Gastrocnemius medialis (tissue), 4 donors: ENCODE results near the gene ARL5C. TPM values are rescaled to one million over a fixed set of nuclear protein-coding genes. Genes with fewer than 3 reads are reported as not detected.

Experiments
- ATAC-seq, 2 donors: fragments of 150-250 bp; one replicate each; pipeline ENCODE4 v1.9.1; 2016
- DNase-seq, 2 donors: peaks; one replicate each; pipeline ENCODE4 v3.0.0-alpha.2; 2019
- H3K27ac ChIP-seq, 4 donors: fragments of 200-600 bp; sonication (generic); 1 replicate in 1 of 4; 2 replicates in 3 of 4; pipeline ENCODE4 v1.5.1; 2016 to 2018; ENCODE audit warnings: mild to moderate bottlenecking in 2 of 4, moderate library complexity in 1 of 4
- H3K27me3 ChIP-seq, 3 donors: fragments of 200-600 bp; sonication (generic) in 2 of 3; 1 replicate in 1 of 3; 2 replicates in 2 of 3; pipeline versions ENCODE4 v1.5.1 to v1.6.0; 2016 to 2019; ENCODE audit warnings: mild to moderate bottlenecking in 1 of 3, moderate library complexity in 1 of 3
- H3K36me3 ChIP-seq, 2 donors: fragments of 200-600 bp; sonication (generic) in 1 of 2; one replicate each; pipeline ENCODE4 v1.5.1; 2017 to 2018
- H3K4me1 ChIP-seq, 2 donors: fragments of 200-600 bp; sonication (generic) in 1 of 2; one replicate each; pipeline ENCODE4 v1.5.1; 2016 to 2017; ENCODE audit warnings: mild to moderate bottlenecking in 2 of 2
- H3K4me3 ChIP-seq, 4 donors: fragments of 200-600 bp; sonication (generic) in 3 of 4; 1 replicate in 1 of 4; 2 replicates in 3 of 4; pipeline ENCODE4 v1.5.1; 2016 to 2019; ENCODE audit warnings: mild to moderate bottlenecking in 2 of 4
- H3K9me3 ChIP-seq, 3 donors: fragments of 200-600 bp; sonication (generic) in 2 of 3; 1 replicate in 1 of 3; 2 replicates in 2 of 3; pipeline ENCODE4 v1.5.1; 2016 to 2019
- CTCF ChIP-seq, 5 experiments: fragments of 450-650 bp in 3 of 5; fragments of 200-600 bp in 2 of 5; sonication (generic) in 2 of 5; IDR thresholded peaks in 4 of 5; conservative IDR thresholded peaks in 1 of 5; 1 replicate in 4 of 5; 2 replicates in 1 of 5; pipeline ENCODE4 v1.5.1; 2016 to 2019; ENCODE audit warnings: antibody characterized with exemption in 5 of 5, mild to moderate bottlenecking in 3 of 5, moderate library complexity in 3 of 5
- POLR2A ChIP-seq, 2 donors: fragments of 450-650 bp; IDR thresholded peaks; one replicate each; pipeline ENCODE4 v1.6.1; 2017; ENCODE audit warnings: antibody characterized with exemption in 2 of 2, mild to moderate bottlenecking in 2 of 2, moderate library complexity in 2 of 2
- in situ Hi-C, 4 donors: fragments of 200-750 bp; cut with MboI; loops; one replicate each; pipeline versions ENCODE4 v1.15.0 to v1.8.0; 2017; ENCODE audit warnings: low sequenced_read_pairs in 4 of 4
- intact Hi-C: fragments of 100-400 bp; cut with DNase I; formaldehyde crosslinking; loops from one replicate; pipeline ENCODE4 v1.15.1; 2023; ENCODE audit warnings: low total_unique reads
- total RNA-seq, 4 donors: library from RNA; depleted of rRNA; stranded (reverse); fragments of >200 nt; gene quantifications; one replicate each; pipeline versions ENCODE4 v1.1.0 to v1.2.3, GENCODE V29; 2016

ARL5C gene
- total RNA-seq, 4 donors from 2014 or later: 0.20 to 0.22 TPM; not detected in 2

- ATAC-seq: no peak
- in situ Hi-C loops (no loop called here), intact Hi-C loops (no loop called here)
- Histone ChIP-seq H3K4me1 (peaks cover 5 to 8% of the 10 kb centered on the region in 2 donors), H3K9me3 (no peaks in the 10 kb centered on the region), H3K36me3 (peaks cover 0 to 96% of the 10 kb centered on the region in 2 donors), H3K27me3 (no peaks in the 10 kb centered on the region), H3K27ac (peak overlapping the region in 1 of 4 donors; percentile 46), H3K4me3 (no peak overlapping the region)
- no peak for DNase-seq
- TF ChIP-seq POLR2A (IDR thresholded peaks at IDR 0.05): no peak
- no peak for TF ChIP-seq CTCF (IDR thresholded peaks at IDR 0.05 in 4 of 5, conservative IDR thresholded peaks at IDR 0.05 in 1 of 5)
Observed at GRCh38 chr17:39183720-39184119, 17.8 kb upstream of the ARL5C start.

GRCh38 chr17:39183045-39183444, 17.1 kb upstream of the ARL5C start:
- in situ Hi-C loops: no loop called here
- H3K27me3 ChIP-seq: no peaks in the 10 kb centered on the region

GRCh38 chr17:39181303-39181702, 15.3 kb upstream of the ARL5C start:
- no peak for DNase-seq
- H3K27ac ChIP-seq: peak overlapping the region in 1 of 4 donors; percentile 0
- intact Hi-C loops: no loop called here
- in situ Hi-C loops: no loop called here
- no peaks in the 10 kb centered on the region for H3K9me3 ChIP-seq
- peaks cover 5 to 6% of the 10 kb centered on the region in 2 donors for H3K4me1 ChIP-seq
- no peak overlapping the region for H3K4me3 ChIP-seq
- no peak for ATAC-seq
- TF ChIP-seq POLR2A (IDR thresholded peaks at IDR 0.05) (no peak), CTCF (IDR thresholded peaks at IDR 0.05 in 4 of 5, conservative IDR thresholded peaks at IDR 0.05 in 1 of 5) (no peak)
- H3K27me3 ChIP-seq: no peaks in the 10 kb centered on the region
- peaks cover 0 to 95% of the 10 kb centered on the region in 2 donors for H3K36me3 ChIP-seq

More at GRCh38 chr17:39183045-39183444, 17.1 kb upstream of the ARL5C start:
- intact Hi-C loops: no loop called here
- no peaks in the 10 kb centered on the region for H3K9me3 ChIP-seq
- TF ChIP-seq CTCF (IDR thresholded peaks at IDR 0.05 in 4 of 5, conservative IDR thresholded peaks at IDR 0.05 in 1 of 5) (no peak), POLR2A (IDR thresholded peaks at IDR 0.05) (no peak)
- H3K36me3 ChIP-seq: peaks cover 0 to 96% of the 10 kb centered on the region in 2 donors
- DNase-seq: no peak
- H3K27ac ChIP-seq: peak overlapping the region in 1 of 4 donors; percentile 46
- peaks cover 5 to 8% of the 10 kb centered on the region in 2 donors for H3K4me1 ChIP-seq
- ATAC-seq: no peak
- H3K4me3 ChIP-seq: no peak overlapping the region

- intact Hi-C loops (no loop called here), in situ Hi-C loops (no loop called here)
- no peak for ATAC-seq
- H3K4me1 ChIP-seq: peaks cover 12 to 26% of the 10 kb centered on the region in 2 donors
- H3K27me3 ChIP-seq: no peaks in the 10 kb centered on the region
- peak overlapping the region; percentile 45 to 71 (median 59) for H3K27ac ChIP-seq
- no peak overlapping the region for H3K4me3 ChIP-seq
- DNase-seq: no peak
- TF ChIP-seq CTCF (IDR thresholded peaks at IDR 0.05 in 4 of 5, conservative IDR thresholded peaks at IDR 0.05 in 1 of 5) (no peak), POLR2A (IDR thresholded peaks at IDR 0.05) (no peak)
- peaks cover 0 to 67% of the 10 kb centered on the region in 2 donors for H3K36me3 ChIP-seq
- no peaks in the 10 kb centered on the region for H3K9me3 ChIP-seq
Observed at GRCh38 chr17:39178536-39178935, 12.6 kb upstream of the ARL5C start.

- peaks cover 12 to 26% of the 10 kb centered on the region in 2 donors for H3K4me1 ChIP-seq
- DNase-seq: no peak
- H3K9me3 ChIP-seq: no peaks in the 10 kb centered on the region
- H3K27me3 ChIP-seq: no peaks in the 10 kb centered on the region
- H3K36me3 ChIP-seq: peaks cover 0 to 54% of the 10 kb centered on the region in 2 donors
- no peak for ATAC-seq
- TF ChIP-seq CTCF (IDR thresholded peaks at IDR 0.05 in 4 of 5, conservative IDR thresholded peaks at IDR 0.05 in 1 of 5) (no peak), POLR2A (IDR thresholded peaks at IDR 0.05) (no peak)
- H3K4me3 ChIP-seq: no peak overlapping the region
- intact Hi-C loops (no loop called here), in situ Hi-C loops (no loop called here)
- peak overlapping the region; percentile 40 to 74 (median 59) for H3K27ac ChIP-seq
Observed at GRCh38 chr17:39177256-39177655, 11.3 kb upstream of the ARL5C start.
